Mucosa of descending colon (tissue), 3 donors: ENCODE data around the gene MAP3K7CL. TPM values are rescaled to one million over a fixed set of nuclear protein-coding genes. Genes with fewer than 3 reads are reported as not detected.
A peak's percentile ranks its signal among the peaks of the same experiment; 100 is the strongest.
"Not testable (repeated sequence)": the region's sequence is repeated elsewhere in the genome, so short reads cannot be mapped to it uniquely, and the experiment has no call there.

Experiments
- ATAC-seq: fragments of 200-7000 bp; cut with Tn5 transposase; one replicate; pipeline ENCODE4 v1.9.1; 2020; ENCODE audit warnings: mild to moderate bottlenecking, moderate library complexity
- DNase-seq, 3 donors: peaks; one replicate each; pipeline ENCODE4 v3.0.0-alpha.2; 2020
- H3K36me3 ChIP-seq: fragments of 200-600 bp; one replicate; pipeline ENCODE4 v1.8.0; 2021; ENCODE audit warnings: low read depth, mild to moderate bottlenecking
- H3K4me1 ChIP-seq: fragments of 200-600 bp; one replicate; pipeline ENCODE4 v1.8.0; 2021; ENCODE audit warnings: low read depth, mild to moderate bottlenecking
- H3K4me3 ChIP-seq: fragments of 200-600 bp; one replicate; pipeline ENCODE4 v1.8.0; 2021; ENCODE audit warnings: mild to moderate bottlenecking
- H3K9me3 ChIP-seq: fragments of 200-600 bp; one replicate; pipeline ENCODE4 v1.8.0; 2021; ENCODE audit warnings: mild to moderate bottlenecking
- intact Hi-C, 2 donors: fragments of 100-400 bp; cut with DNase I in 1 of 2; cut with micrococcal nuclease in 1 of 2; formaldehyde crosslinking; loops; one replicate each; pipeline versions ENCODE4 v1.11.0 to v1.11.1; 2022; cut with DNase I, micrococcal nuclease
- total RNA-seq, 3 donors: library from RNA; stranded (reverse); fragmentation: NEBNext Ultra II Directional in 2 of 3; extraction: Animal tissue kit (Norgen Biotek cat#: 25700) in 2 of 3; gene quantifications; one replicate each; pipeline versions ENCODE4 v1.2.1 to v1.2.4, GENCODE V29; 2021 to 2023
- TF ChIP-seq, protein P1 (sequence below): fragments of 200-600 bp; IDR thresholded peaks from one replicate; pipeline ENCODE4 v1.8.0; 2022; ENCODE audit warnings: antibody characterized with exemption, mild to moderate bottlenecking
- donor health status: DM: no; HTN: no; CAD: no; lungs with moderate emphysema.
- donor health status: DM: no; HTN: no; CAD: no.
- donor health status: DM: no; HTN: yes; CAD: no.

Gene MAP3K7CL
- total RNA-seq, 3 donors from 2014 or later: 2.2 to 7.9 (median 4.3) TPM

DNA sequence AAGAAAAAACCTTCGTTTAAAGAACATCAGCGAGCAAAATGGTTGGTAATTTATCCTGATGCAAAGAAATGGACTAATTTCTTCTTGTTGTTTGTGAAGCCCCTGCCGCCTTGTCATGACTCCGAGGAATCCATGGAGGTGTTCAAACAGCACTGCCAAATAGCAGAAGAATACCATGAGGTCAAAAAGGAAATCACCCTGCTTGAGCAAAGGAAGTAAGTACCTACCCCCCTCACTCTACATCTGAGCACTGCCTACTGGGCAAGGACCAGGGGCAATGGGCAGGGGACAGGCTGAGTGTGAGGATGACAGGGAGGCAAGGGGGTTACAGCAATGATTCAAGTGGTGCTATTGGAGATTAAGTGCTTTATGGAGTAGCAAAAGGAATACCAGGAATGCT lies 29.4 kb downstream of the MAP3K7CL start:
- Histone ChIP-seq H3K36me3 (no peaks in the 10 kb centered on the region), H3K4me3 (no peak overlapping the region), H3K4me1 (no peaks in the 10 kb centered on the region), H3K9me3 (no peaks in the 10 kb centered on the region)
- DNase-seq (no peak), ATAC-seq (no peak)
- TF ChIP-seq, protein P1, sequence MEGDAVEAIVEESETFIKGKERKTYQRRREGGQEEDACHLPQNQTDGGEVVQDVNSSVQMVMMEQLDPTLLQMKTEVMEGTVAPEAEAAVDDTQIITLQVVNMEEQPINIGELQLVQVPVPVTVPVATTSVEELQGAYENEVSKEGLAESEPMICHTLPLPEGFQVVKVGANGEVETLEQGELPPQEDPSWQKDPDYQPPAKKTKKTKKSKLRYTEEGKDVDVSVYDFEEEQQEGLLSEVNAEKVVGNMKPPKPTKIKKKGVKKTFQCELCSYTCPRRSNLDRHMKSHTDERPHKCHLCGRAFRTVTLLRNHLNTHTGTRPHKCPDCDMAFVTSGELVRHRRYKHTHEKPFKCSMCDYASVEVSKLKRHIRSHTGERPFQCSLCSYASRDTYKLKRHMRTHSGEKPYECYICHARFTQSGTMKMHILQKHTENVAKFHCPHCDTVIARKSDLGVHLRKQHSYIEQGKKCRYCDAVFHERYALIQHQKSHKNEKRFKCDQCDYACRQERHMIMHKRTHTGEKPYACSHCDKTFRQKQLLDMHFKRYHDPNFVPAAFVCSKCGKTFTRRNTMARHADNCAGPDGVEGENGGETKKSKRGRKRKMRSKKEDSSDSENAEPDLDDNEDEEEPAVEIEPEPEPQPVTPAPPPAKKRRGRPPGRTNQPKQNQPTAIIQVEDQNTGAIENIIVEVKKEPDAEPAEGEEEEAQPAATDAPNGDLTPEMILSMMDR: no peak
- intact Hi-C loops: loop anchor here (5.0 to 10.0 kb wide), 2 partner anchors 212 to 215 kb away; no protein-coding TSS in a partner anchor

DNA sequence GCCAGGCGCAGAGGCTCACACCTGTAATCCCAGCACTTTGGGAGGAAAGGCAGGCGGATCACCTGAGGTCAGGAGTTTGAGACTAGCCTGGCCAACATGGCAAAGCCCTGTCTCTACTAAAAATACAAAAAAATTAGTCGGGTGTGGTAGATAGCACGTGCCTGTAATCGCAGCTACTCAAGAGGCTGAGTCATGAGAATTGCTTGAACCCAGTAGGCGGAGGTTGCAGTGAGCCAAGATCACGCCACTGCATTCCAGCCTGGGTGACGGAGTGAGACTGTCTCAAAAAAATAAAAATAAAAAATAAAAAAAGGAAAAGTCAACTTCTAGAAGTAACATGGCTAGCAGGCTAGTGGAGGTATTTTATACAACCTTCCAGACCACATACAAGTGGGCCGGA lies 32.4 kb downstream of the MAP3K7CL start:
- not testable (repeated sequence) for H3K36me3 ChIP-seq, DNase-seq, H3K4me1 ChIP-seq, H3K9me3 ChIP-seq, ATAC-seq, H3K4me3 ChIP-seq
- intact Hi-C loops: loop anchor here (5.0 to 10.0 kb wide), 2 partner anchors 209 to 212 kb away; no protein-coding TSS in a partner anchor

DNA sequence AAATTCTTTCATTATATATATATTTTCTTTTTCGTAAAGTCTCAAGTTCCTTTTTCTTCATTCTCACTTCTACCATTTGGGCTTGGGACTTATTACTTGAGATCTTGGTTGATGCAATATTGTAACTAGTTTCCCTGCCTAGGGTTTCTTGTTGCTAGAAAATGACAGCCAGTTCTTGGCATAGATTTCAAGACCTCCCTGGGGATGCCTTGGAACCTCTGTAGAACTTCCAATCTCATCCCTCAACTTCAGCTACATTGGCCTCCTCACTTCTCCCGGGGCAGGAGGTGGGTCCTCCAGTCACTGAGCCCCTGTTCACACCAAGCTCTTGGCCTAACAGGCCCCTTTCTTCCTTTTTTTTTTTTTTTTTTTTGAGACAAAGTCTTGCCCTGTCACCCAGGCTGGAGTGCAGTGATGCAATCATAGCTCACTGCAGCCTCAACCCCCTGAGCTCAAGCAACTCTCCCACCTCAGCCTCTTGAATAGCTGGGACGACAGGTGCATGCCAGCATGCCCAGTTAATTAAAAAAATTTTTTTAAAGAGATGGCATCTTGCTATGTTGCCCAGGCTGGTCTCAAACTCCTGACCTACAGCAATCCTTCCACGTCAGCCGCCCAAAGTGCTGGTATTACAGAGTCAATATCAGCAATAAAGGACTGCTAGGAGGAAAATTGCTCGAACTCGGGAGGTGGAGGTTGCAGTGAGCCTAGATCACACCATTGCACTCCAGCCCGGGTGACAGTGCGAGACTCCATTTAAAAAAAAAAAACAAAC lies 33.1 kb downstream of the MAP3K7CL start:
- no peak for ATAC-seq
- TF ChIP-seq, protein P1: no peak
- no peaks in the 10 kb centered on the region for H3K36me3 ChIP-seq
- DNase-seq: no peak
- no peak overlapping the region for H3K4me3 ChIP-seq
- no peaks in the 10 kb centered on the region for H3K4me1 ChIP-seq
- intact Hi-C loops: loop anchor here (5.0 to 10.0 kb wide), 2 partner anchors 209 to 211 kb away; no protein-coding TSS in a partner anchor
- H3K9me3 ChIP-seq: no peaks in the 10 kb centered on the region

DNA sequence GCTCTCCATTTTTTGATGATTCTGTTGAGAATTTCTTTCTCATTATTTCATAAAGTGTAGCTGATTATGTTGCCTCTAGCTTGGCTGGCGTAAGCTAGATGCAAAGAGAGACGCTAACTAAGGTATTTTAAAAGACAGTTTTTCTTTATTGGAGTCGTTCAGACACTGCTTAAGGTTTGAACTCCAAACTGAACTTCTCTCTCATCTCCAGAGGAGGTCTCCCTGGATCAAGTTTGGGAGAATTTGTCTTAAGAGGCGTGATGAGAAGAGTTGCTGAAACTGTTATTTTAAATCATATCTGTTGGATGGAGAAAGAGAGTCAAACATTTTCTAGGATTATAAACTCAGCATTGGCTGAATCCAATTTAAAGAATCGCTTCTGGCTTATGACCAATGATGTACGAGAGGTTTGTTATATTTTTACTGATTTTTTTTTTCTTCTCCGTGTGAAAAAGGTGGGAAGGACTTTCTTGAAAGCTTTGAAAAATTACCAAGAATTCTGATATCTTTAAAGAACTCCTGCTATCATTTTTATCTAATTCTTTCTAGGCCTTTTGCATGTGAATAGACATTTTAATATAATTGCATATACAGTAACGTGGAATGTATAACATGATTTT lies 34.0 kb downstream of the MAP3K7CL start:
- ATAC-seq: peak; percentile 71
- H3K4me3 ChIP-seq: no peak overlapping the region
- TF ChIP-seq, protein P1: peak; percentile 14
- intact Hi-C loops: loop anchor here (5.0 to 10.0 kb wide), 2 partner anchors 208 to 210 kb away; no protein-coding TSS in a partner anchor
- no peaks in the 10 kb centered on the region for H3K9me3 ChIP-seq
- no peaks in the 10 kb centered on the region for H3K36me3 ChIP-seq
- DNase-seq: no peak
- H3K4me1 ChIP-seq: no peaks in the 10 kb centered on the region

DNA sequence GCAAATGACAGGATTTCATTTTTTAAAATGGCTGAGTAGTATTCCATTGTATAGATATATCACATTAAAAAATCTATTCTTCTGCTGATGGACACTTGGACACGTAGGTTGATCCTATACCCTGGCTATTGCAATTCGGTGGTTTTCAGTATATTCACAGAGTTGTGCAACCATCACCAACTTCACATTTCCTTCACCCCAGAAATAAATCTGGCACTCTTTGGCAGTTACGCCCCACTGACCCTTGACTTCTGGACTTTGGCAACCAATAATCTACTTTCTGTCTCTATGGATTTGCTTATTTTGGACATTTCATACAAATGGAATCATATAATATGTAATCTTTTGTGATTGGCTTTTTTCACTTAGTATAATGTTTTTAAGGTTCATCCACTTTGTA lies 35.9 kb downstream of the MAP3K7CL start:
- no peak overlapping the region for H3K4me3 ChIP-seq
- ATAC-seq (no peak), DNase-seq (no peak)
- H3K4me1 ChIP-seq: no peaks in the 10 kb centered on the region
- H3K9me3 ChIP-seq: no peaks in the 10 kb centered on the region
- intact Hi-C loops: loop anchor here in 1 of 2 donors (10.0 kb wide), 1 partner anchor 208 kb away; no protein-coding TSS in a partner anchor
- no peaks in the 10 kb centered on the region for H3K36me3 ChIP-seq
- TF ChIP-seq, protein P1: no peak

DNA sequence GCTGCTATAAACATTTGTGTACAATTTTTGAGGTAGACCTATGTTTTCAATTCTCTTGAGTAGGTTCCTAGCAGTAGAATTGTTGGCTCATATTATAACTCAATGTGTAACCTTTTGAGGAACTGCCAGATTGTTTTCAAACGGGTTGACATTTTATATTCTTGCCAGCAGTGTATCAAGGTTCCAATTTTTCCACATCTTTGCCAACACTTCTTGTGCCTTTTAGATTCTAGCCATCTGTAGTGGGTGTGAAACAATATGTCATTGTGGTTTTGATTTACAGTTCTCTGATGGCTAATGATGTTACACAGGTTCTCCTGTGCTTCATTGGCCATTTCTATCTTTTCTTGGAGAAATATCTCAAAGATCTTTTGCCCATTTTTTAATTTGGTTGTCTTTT lies 36.4 kb downstream of the MAP3K7CL start:
- no peaks in the 10 kb centered on the region for H3K36me3 ChIP-seq
- no peaks in the 10 kb centered on the region for H3K9me3 ChIP-seq
- TF ChIP-seq, protein P1: no peak
- intact Hi-C loops: loop anchor here in 1 of 2 donors (10.0 kb wide), 1 partner anchor 208 kb away; no protein-coding TSS in a partner anchor
- no peaks in the 10 kb centered on the region for H3K4me1 ChIP-seq
- H3K4me3 ChIP-seq: no peak overlapping the region
- ATAC-seq (no peak), DNase-seq (no peak)

DNA sequence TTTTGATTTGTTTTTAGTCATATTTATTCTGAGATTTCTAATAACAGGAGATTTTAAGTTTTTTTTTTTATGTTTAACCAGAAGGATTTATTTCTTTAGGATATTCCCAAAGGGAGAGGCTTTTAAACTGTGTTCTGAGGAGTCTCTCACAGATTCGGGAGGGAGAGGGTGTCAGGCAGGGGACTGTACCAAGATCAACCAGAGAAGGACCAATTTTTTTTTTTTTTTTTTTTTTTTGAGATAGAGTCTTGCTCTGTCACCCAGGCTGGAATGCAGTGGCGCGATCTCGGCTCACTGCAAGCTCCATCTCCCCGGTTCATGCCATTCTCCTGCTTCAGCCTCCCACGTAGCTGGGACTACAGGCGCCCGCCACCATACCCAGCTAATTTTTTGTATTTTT lies 37.0 kb downstream of the MAP3K7CL start:
- ATAC-seq, H3K4me1 ChIP-seq, DNase-seq, H3K9me3 ChIP-seq, H3K36me3 ChIP-seq, H3K4me3 ChIP-seq: not testable (repeated sequence)
- intact Hi-C loops: loop anchor here in 1 of 2 donors (10.0 kb wide), 1 partner anchor 207 kb away; no protein-coding TSS in a partner anchor
